GM12878 (cell line): ENCODE results near the gene GIGYF2.

Experiments
- EZH2 ChIP-seq: IDR thresholded peaks from 2 replicates; pipeline ENCODE4 v1.6.1; 2012; ENCODE audit warnings: low read depth, mild to moderate bottlenecking, control low read depth, inconsistent platforms, low read length, borderline replicate concordance; ENCODE audit not compliant: control insufficient read depth
- MEF2A ChIP-seq: IDR thresholded peaks from 2 replicates; pipeline ENCODE4 v1.6.1; 2011; ENCODE audit warnings: low read depth, mild to moderate bottlenecking, low read length, moderate library complexity; ENCODE audit not compliant: insufficient read depth
- POLR2A ChIP-seq: IDR thresholded peaks from 2 replicates; pipeline ENCODE4 v1.6.1; 2011; ENCODE audit warnings: low read depth, mild to moderate bottlenecking, low read length
- POLR2AphosphoS2 ChIP-seq: IDR thresholded peaks from 2 replicates; pipeline ENCODE4 v1.6.1; 2011; ENCODE audit warnings: low read depth, mild to moderate bottlenecking, low read length, improper control_type of control experiment, moderate library complexity
- RAD51 ChIP-seq: fragments of 450-650 bp; IDR thresholded peaks from 2 replicates; pipeline ENCODE4 v1.6.1; 2016; ENCODE audit warnings: moderate library complexity, mild to moderate bottlenecking, inconsistent platforms
- TAF1 ChIP-seq: IDR thresholded peaks from 2 replicates; pipeline ENCODE4 v1.6.1; 2011; ENCODE audit warnings: mild to moderate bottlenecking, low read depth, low read length, borderline replicate concordance
- TF ChIP-seq, protein P1 (sequence below), 3 experiments: IDR thresholded peaks in 2 of 3; conservative IDR thresholded peaks in 1 of 3; 2 replicates each; pipeline ENCODE4 v1.5.1; 2011; ENCODE audit warnings: low read depth in 3 of 3, low read length in 3 of 3, mild to moderate bottlenecking in 3 of 3, control low read depth in 2 of 3, moderate library complexity in 2 of 3, inconsistent platforms in 1 of 3, mixed read lengths in 1 of 3; ENCODE audit not compliant: control insufficient read depth in 2 of 3, insufficient read depth in 1 of 3; ENCODE audit errors: extremely low read depth in 1 of 3
- TF ChIP-seq, protein P2 (sequence below): IDR thresholded peaks from 2 replicates; pipeline ENCODE4 v1.6.1; 2011; ENCODE audit warnings: mild to moderate bottlenecking, low read depth, low read length, moderate library complexity; ENCODE audit not compliant: insufficient replicate concordance

DNA sequence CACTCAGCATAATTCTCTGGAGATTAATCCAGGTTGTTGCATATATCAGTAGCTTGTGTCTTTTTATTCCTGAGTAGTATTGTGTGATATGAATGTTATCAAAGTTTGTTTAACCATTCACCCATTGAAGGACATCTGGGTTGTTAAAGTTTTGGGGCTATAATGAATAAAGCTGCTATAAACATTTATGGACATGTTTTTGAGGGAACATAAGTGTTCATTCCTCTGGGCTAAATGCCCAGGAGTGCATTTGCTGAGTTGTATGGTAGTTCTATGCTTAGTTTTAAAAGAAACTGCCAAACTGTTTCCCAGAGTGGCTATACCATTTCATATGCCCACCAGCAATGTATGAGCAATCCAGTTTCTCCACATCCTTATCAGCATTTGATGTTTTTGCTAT is 101.1 kb downstream of the GIGYF2 start:
- TF ChIP-seq, protein P1, sequence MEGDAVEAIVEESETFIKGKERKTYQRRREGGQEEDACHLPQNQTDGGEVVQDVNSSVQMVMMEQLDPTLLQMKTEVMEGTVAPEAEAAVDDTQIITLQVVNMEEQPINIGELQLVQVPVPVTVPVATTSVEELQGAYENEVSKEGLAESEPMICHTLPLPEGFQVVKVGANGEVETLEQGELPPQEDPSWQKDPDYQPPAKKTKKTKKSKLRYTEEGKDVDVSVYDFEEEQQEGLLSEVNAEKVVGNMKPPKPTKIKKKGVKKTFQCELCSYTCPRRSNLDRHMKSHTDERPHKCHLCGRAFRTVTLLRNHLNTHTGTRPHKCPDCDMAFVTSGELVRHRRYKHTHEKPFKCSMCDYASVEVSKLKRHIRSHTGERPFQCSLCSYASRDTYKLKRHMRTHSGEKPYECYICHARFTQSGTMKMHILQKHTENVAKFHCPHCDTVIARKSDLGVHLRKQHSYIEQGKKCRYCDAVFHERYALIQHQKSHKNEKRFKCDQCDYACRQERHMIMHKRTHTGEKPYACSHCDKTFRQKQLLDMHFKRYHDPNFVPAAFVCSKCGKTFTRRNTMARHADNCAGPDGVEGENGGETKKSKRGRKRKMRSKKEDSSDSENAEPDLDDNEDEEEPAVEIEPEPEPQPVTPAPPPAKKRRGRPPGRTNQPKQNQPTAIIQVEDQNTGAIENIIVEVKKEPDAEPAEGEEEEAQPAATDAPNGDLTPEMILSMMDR (IDR thresholded peaks at IDR 0.05 in 2 of 3, conservative IDR thresholded peaks at IDR 0.05 in 1 of 3; ENCODE audit: control insufficient read depth in 2 of 3, extremely low read depth in 1 of 3, insufficient read depth in 1 of 3, low read depth in 3 of 3, low read length in 3 of 3): no peak
- TF ChIP-seq POLR2A (no peak), RAD51 (no peak), EZH2 (no peak), MEF2A (no peak), POLR2AphosphoS2 (no peak), TAF1 (no peak)
- TF ChIP-seq, protein P2, sequence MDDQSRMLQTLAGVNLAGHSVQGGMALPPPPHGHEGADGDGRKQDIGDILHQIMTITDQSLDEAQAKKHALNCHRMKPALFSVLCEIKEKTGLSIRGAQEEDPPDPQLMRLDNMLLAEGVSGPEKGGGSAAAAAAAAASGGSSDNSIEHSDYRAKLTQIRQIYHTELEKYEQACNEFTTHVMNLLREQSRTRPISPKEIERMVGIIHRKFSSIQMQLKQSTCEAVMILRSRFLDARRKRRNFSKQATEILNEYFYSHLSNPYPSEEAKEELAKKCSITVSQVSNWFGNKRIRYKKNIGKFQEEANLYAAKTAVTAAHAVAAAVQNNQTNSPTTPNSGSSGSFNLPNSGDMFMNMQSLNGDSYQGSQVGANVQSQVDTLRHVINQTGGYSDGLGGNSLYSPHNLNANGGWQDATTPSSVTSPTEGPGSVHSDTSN: no peak
